WERI-Rb-1 (cell line): ENCODE data around the gene VCL.

Experiments
- DNase-seq: peaks from one replicate; pipeline ENCODE4 v3.0.0-alpha.2; 2020
- H3K27ac ChIP-seq: fragments of 250-450 bp; sonication (Bioruptor Pico); 2 replicates; pipeline ENCODE4 v1.5.1; 2020; ENCODE audit warnings: mild to moderate bottlenecking, moderate library complexity
- H3K27me3 ChIP-seq: fragments of 250-450 bp; sonication (Bioruptor Pico); 2 replicates; pipeline ENCODE4 v1.5.1; 2021; ENCODE audit warnings: mild to moderate bottlenecking, low read depth, moderate library complexity; ENCODE audit not compliant: insufficient read depth, severe bottlenecking
- H3K36me3 ChIP-seq: fragments of 250-450 bp; sonication (Bioruptor Pico); 2 replicates; pipeline ENCODE4 v1.5.1; 2020; ENCODE audit warnings: mild to moderate bottlenecking, moderate library complexity
- H3K4me3 ChIP-seq: 2 replicates; pipeline ENCODE4 v1.5.1; 2011; ENCODE audit warnings: low read depth, mild to moderate bottlenecking, control low read depth, low read length
- H3K9me3 ChIP-seq: fragments of 250-450 bp; sonication (Bioruptor Pico); 2 replicates; pipeline ENCODE4 v1.5.1; 2021; ENCODE audit warnings: mild to moderate bottlenecking, moderate library complexity; ENCODE audit not compliant: severe bottlenecking
- CTCF ChIP-seq: IDR thresholded peaks from 2 replicates; pipeline ENCODE4 v1.5.1; 2011; ENCODE audit warnings: low read depth, mild to moderate bottlenecking, control low read depth, inconsistent platforms, low read length

The VCL gene

GRCh38 chr10:73997787-73998622 lies at the start of gene VCL:
VCL (plus strand) TSS chr10:73998116; CDS start chr10:73998208, 92 bp downstream.
- peak; percentile 99 for DNase-seq
- Histone ChIP-seq H3K36me3 (no peaks in the 10 kb centered on the region), H3K9me3 (peaks cover 9% of the 10 kb centered on the region), H3K27ac (peak within 1 kb of the TSS; percentile 75), H3K27me3 (no peaks in the 10 kb centered on the region), H3K4me3 (peak within 1 kb of the TSS; percentile 73)
- no peak for TF ChIP-seq CTCF

GRCh38 chr10:73948947-73949633 lies 48.8 kb upstream of the VCL start:
- TF ChIP-seq CTCF: no peak
- no peak for DNase-seq
- H3K9me3 ChIP-seq: no peaks in the 10 kb centered on the region
- no peaks in the 10 kb centered on the region for H3K27me3 ChIP-seq
- no peak overlapping the region for H3K4me3 ChIP-seq
- H3K36me3 ChIP-seq: no peaks in the 10 kb centered on the region
- H3K27ac ChIP-seq: no peak overlapping the region

GRCh38 chr10:73950155-73950948 lies 47.6 kb upstream of the VCL start:
- no peak for TF ChIP-seq CTCF
- Histone ChIP-seq H3K27me3 (no peaks in the 10 kb centered on the region), H3K27ac (no peak overlapping the region), H3K36me3 (no peaks in the 10 kb centered on the region), H3K4me3 (no peak overlapping the region), H3K9me3 (no peaks in the 10 kb centered on the region)
- no peak for DNase-seq

GRCh38 chr10:73953665-73954064 lies 44.3 kb upstream of the VCL start:
- no peaks in the 10 kb centered on the region for H3K36me3 ChIP-seq
- DNase-seq: no peak
- H3K4me3 ChIP-seq: no peak overlapping the region
- H3K9me3 ChIP-seq: no peaks in the 10 kb centered on the region
- H3K27ac ChIP-seq: no peak overlapping the region
- no peaks in the 10 kb centered on the region for H3K27me3 ChIP-seq
- no peak for TF ChIP-seq CTCF

- Histone ChIP-seq H3K27ac (no peak overlapping the region), H3K9me3 (no peaks in the 10 kb centered on the region), H3K4me3 (no peak overlapping the region), H3K36me3 (no peaks in the 10 kb centered on the region), H3K27me3 (no peaks in the 10 kb centered on the region)
- DNase-seq: no peak
- TF ChIP-seq CTCF: no peak
Observed at GRCh38 chr10:73954737-73955136, 43.2 kb upstream of the VCL start.
